Stimulated activated naive CD8-positive, alpha-beta T cell treated with anti-CD3 and anti-CD28 coated beads, Interleukin-15, Interleukin-2, amounts not matched to agents 100 U/mL and 50 U/mL, for 24 hours (primary cell): ENCODE data around the gene IGFBP5.

Source experiments
- ATAC-seq: fragments of 150-1000 bp; cut with Tn5 transposase; one replicate; pipeline ENCODE4 v1.10.0; 2021
- DNase-seq: peaks from one replicate; pipeline ENCODE4 v3.0.0; 2021

The IGFBP5 gene

GRCh38 chr2:216664593-216665034, 30.7 kb downstream of the IGFBP5 start:
- peak; percentile 28 for ATAC-seq
- DNase-seq = no peak

- no peak for DNase-seq
- ATAC-seq = no peak
These were observed 31.5 kb downstream of the IGFBP5 start for GRCh38 chr2:216663846-216664245.

- ATAC-seq (no peak), DNase-seq (no peak)
These were observed 32.2 kb downstream of the IGFBP5 start for GRCh38 chr2:216663106-216663505.

- DNase-seq (peak; percentile 30), ATAC-seq (no peak)
These were observed 33.5 kb downstream of the IGFBP5 start for GRCh38 chr2:216661639-216662375.

- DNase-seq (no peak), ATAC-seq (no peak)
These were observed 34.3 kb downstream of the IGFBP5 start for GRCh38 chr2:216661051-216661450.

- ATAC-seq (no peak), DNase-seq (no peak)
These were observed 34.9 kb downstream of the IGFBP5 start for GRCh38 chr2:216660496-216660895.

GRCh38 chr2:216659276-216659675, 36.1 kb downstream of the IGFBP5 start:
- ATAC-seq (no peak), DNase-seq (no peak)

GRCh38 chr2:216658757-216659156, 36.6 kb downstream of the IGFBP5 start:
- no peak for ATAC-seq
- DNase-seq = no peak

- DNase-seq = no peak
- no peak for ATAC-seq
These were observed 37.4 kb downstream of the IGFBP5 start for GRCh38 chr2:216657980-216658379.

- no peak for ATAC-seq
- no peak for DNase-seq
These were observed 38.1 kb downstream of the IGFBP5 start for GRCh38 chr2:216657086-216657855.

- ATAC-seq (no peak), DNase-seq (no peak)
These were observed 40.8 kb downstream of the IGFBP5 start for GRCh38 chr2:216654528-216655052.

- DNase-seq (no peak), ATAC-seq (no peak)
These were observed 41.4 kb downstream of the IGFBP5 start for GRCh38 chr2:216653931-216654365.

GRCh38 chr2:216653093-216653799, 42.1 kb downstream of the IGFBP5 start:
- no peak for DNase-seq
- ATAC-seq = no peak

- ATAC-seq (no peak), DNase-seq (no peak)
These were observed 42.8 kb downstream of the IGFBP5 start for GRCh38 chr2:216652566-216652965.

- DNase-seq = no peak
- ATAC-seq = no peak
These were observed 43.9 kb downstream of the IGFBP5 start for GRCh38 chr2:216651351-216651881.

GRCh38 chr2:216650626-216651257, 44.6 kb downstream of the IGFBP5 start:
- DNase-seq = no peak
- no peak for ATAC-seq

- ATAC-seq (no peak), DNase-seq (no peak)
These were observed 45.8 kb downstream of the IGFBP5 start for GRCh38 chr2:216649574-216649973.

GRCh38 chr2:216648105-216648504, 47.2 kb downstream of the IGFBP5 start:
- ATAC-seq = no peak
- no peak for DNase-seq

GRCh38 chr2:216646116-216646515, 49.2 kb downstream of the IGFBP5 start:
- DNase-seq (no peak), ATAC-seq (no peak)

- ATAC-seq (no peak), DNase-seq (no peak)
These were observed 49.8 kb downstream of the IGFBP5 start for GRCh38 chr2:216645636-216645950.

- DNase-seq (no peak), ATAC-seq (no peak)
These were observed 50.3 kb downstream of the IGFBP5 start for GRCh38 chr2:216644842-216645635.
